Loucy (cell line): ENCODE measurements around the gene TIMM10.

Source experiments
- H2AFZ ChIP-seq: fragments of 200-600 bp; sonication (generic); 2 replicates; pipeline ENCODE4 v1.6.0; 2016; ENCODE audit warnings: antibody characterized with exemption, mild to moderate bottlenecking, low read length, moderate library complexity
- H3F3A ChIP-seq: fragments of 200-600 bp; 2 replicates; pipeline ENCODE4 v1.6.0; 2016; ENCODE audit warnings: antibody characterized with exemption, low read depth, mild to moderate bottlenecking
- H3K27me3 ChIP-seq: fragments of 200-600 bp; sonication (generic); 2 replicates; pipeline ENCODE4 v1.6.1; 2014; ENCODE audit warnings: low read length, mild to moderate bottlenecking; ENCODE audit not compliant: insufficient read depth, poor library complexity, severe bottlenecking
- H3K36me3 ChIP-seq: fragments of 200-600 bp; sonication (generic); 2 replicates; pipeline ENCODE4 v1.6.1; 2016; ENCODE audit warnings: low read length; ENCODE audit not compliant: insufficient read depth
- H3K4me1 ChIP-seq: fragments of 200-600 bp; sonication (generic); 2 replicates; pipeline ENCODE4 v1.5.1; 2014; ENCODE audit warnings: low read length, mild to moderate bottlenecking; ENCODE audit not compliant: insufficient read depth, poor library complexity, severe bottlenecking
- H3K4me2 ChIP-seq: fragments of 200-600 bp; sonication (generic); 2 replicates; pipeline ENCODE4 v1.6.0; 2014; ENCODE audit warnings: antibody characterized with exemption, low read length, low read depth, mild to moderate bottlenecking; ENCODE audit not compliant: poor library complexity, severe bottlenecking
- H3K4me3 ChIP-seq: fragments of 200-600 bp; sonication (generic); 2 replicates; pipeline ENCODE4 v1.5.1; 2014; ENCODE audit warnings: low read length, mild to moderate bottlenecking, mixed read lengths; ENCODE audit not compliant: poor library complexity, severe bottlenecking
- H3K79me2 ChIP-seq: fragments of 200-600 bp; sonication (generic); 2 replicates; pipeline ENCODE4 v1.6.1; 2014; ENCODE audit warnings: low read length; ENCODE audit not compliant: insufficient read depth
- H3K9ac ChIP-seq: fragments of 200-600 bp; sonication (generic); 2 replicates; pipeline ENCODE4 v1.6.0; 2014; ENCODE audit warnings: mild to moderate bottlenecking, low read depth, low read length, moderate library complexity; ENCODE audit not compliant: poor library complexity, severe bottlenecking
- H3K9me2 ChIP-seq: fragments of 200-600 bp; sonication (generic); replicated peaks from 2 replicates; pipeline ENCODE4 v1.6.1; 2016; ENCODE audit warnings: low read depth, low read length, mixed read lengths
- H3K9me3 ChIP-seq: fragments of 200-600 bp; sonication (generic); 2 replicates; pipeline ENCODE4 v1.6.1; 2014; ENCODE audit warnings: mild to moderate bottlenecking, antibody characterized with exemption, low read length, low read depth; ENCODE audit not compliant: insufficient read depth
- H4K20me1 ChIP-seq: fragments of 200-600 bp; sonication (generic); 2 replicates; pipeline ENCODE4 v1.6.0; 2014; ENCODE audit warnings: antibody characterized with exemption, low read length, mild to moderate bottlenecking; ENCODE audit not compliant: insufficient read depth, poor library complexity, severe bottlenecking
- EZH2phosphoT487 ChIP-seq: fragments of 200-600 bp; IDR thresholded peaks from 2 replicates; pipeline ENCODE4 v1.6.1; 2018; ENCODE audit warnings: antibody characterized with exemption, mild to moderate bottlenecking, moderate library complexity, borderline replicate concordance
- TF ChIP-seq, protein P1 (sequence below): fragments of 200-600 bp; sonication (generic); conservative IDR thresholded peaks from 2 replicates; pipeline ENCODE4 v1.5.1; 2014; ENCODE audit warnings: mild to moderate bottlenecking, antibody characterized with exemption, low read length

The TIMM10 gene

DNA sequence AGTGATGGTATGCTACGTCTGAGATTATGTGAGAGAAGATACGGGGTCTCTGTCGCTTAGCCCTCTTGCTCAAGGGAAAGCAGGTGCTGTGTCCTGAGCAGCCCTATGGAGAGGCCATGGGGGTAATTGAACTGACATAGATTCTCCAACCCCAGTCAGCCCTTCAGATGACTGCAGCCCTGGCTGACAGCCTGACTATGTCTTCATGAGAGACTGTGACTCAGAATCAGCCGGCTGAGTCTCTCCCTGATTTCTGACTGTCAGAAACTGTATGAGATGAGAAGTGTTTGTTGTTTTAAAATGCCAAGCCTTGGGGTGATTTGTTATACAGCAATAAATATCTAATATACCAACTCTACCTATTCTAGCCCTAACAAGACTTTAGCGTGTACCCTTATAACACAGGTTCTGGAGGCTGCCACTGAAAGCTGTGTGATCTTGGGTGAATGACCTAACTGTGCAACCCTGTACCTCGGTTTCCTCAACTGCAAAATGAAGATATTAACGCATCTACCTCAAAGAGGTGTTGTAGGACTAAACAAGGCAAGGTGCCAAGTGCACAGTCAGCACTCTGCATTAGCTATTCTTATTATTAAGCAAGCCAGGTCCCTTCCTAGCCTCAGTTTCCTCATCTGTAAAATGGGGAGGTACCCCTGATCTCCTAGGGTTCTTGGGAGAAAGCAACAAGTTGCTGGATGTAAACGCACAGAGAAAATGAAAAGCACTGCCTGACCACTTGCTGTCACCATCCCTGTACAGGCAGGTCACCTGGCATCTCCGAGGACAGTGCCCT lies 39.9 kb downstream of the TIMM10 start:
- Histone ChIP-seq H3F3A (no peaks in the 10 kb centered on the region), H3K9me3 (no peaks in the 10 kb centered on the region), H3K9ac (no peak overlapping the region), H3K4me1 (no peaks in the 10 kb centered on the region), H3K4me3 (no peak overlapping the region), H2AFZ (no peak overlapping the region), H3K9me2 (no peaks in the 10 kb centered on the region), H3K27me3 (no peaks in the 10 kb centered on the region), H3K79me2 (no peaks in the 10 kb centered on the region), H3K36me3 (peaks cover 39% of the 10 kb centered on the region; the same call in 1 of the 2 replicates), H4K20me1 (no peaks in the 10 kb centered on the region), H3K4me2 (no peak overlapping the region)
- no peak for TF ChIP-seq EZH2phosphoT487
- TF ChIP-seq, protein P1, sequence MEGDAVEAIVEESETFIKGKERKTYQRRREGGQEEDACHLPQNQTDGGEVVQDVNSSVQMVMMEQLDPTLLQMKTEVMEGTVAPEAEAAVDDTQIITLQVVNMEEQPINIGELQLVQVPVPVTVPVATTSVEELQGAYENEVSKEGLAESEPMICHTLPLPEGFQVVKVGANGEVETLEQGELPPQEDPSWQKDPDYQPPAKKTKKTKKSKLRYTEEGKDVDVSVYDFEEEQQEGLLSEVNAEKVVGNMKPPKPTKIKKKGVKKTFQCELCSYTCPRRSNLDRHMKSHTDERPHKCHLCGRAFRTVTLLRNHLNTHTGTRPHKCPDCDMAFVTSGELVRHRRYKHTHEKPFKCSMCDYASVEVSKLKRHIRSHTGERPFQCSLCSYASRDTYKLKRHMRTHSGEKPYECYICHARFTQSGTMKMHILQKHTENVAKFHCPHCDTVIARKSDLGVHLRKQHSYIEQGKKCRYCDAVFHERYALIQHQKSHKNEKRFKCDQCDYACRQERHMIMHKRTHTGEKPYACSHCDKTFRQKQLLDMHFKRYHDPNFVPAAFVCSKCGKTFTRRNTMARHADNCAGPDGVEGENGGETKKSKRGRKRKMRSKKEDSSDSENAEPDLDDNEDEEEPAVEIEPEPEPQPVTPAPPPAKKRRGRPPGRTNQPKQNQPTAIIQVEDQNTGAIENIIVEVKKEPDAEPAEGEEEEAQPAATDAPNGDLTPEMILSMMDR, result no peak

DNA sequence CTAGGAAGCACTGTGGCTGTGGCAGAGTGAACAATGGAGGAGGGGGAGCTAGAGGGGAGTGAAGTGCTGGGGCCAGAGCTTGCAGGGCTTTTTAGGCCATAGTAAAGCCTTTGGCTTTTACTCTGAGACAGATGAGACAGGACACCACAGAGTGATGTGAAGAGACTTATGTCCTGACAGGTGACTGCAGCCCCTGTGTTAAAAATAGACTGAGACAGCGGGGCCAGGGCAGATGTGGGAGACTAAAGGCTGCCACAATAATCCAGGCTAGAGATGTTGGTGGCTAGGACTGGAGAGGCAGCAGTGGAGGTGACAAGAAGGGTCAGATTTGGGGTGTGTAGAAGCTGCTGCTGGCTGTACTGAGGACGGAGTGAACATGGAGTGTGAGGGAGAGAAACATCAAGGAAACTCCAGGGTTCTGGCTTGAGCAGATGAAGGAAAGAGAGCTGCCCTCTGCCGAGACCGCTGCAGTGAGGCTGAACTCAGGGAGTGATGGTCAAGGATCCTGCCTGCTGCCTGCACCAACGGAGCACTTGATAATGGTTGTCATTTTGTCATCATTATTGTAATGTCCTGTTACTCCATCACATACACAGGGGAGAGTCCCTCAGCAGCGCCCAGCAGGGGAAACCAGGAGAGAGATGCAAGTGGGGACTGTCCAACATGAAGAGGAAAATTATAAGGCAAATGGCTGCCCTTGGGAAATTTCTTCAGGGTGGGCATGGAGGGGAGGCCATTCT lies 42.5 kb downstream of the TIMM10 start:
- Histone ChIP-seq H3K4me2 (no peak overlapping the region), H3K9me2 (no peaks in the 10 kb centered on the region), H2AFZ (no peak overlapping the region), H3K4me1 (no peaks in the 10 kb centered on the region), H3K4me3 (no peak overlapping the region), H3K27me3 (no peaks in the 10 kb centered on the region), H4K20me1 (no peaks in the 10 kb centered on the region), H3F3A (no peaks in the 10 kb centered on the region), H3K36me3 (peaks cover 47% of the 10 kb centered on the region; the same call in 1 of the 2 replicates), H3K79me2 (no peaks in the 10 kb centered on the region), H3K9ac (no peak overlapping the region), H3K9me3 (no peaks in the 10 kb centered on the region)
- TF ChIP-seq, protein P1, result no peak

- no peak overlapping the region for H3K9ac ChIP-seq
- no peaks in the 10 kb centered on the region for H3K27me3 ChIP-seq
- H4K20me1 ChIP-seq, result no peaks in the 10 kb centered on the region
- H3K4me1 ChIP-seq, result peaks cover 4% of the 10 kb centered on the region
- H3K4me2 ChIP-seq, result no peak overlapping the region
- no peaks in the 10 kb centered on the region for H3K79me2 ChIP-seq
- no peaks in the 10 kb centered on the region for H3K9me2 ChIP-seq
- H3K4me3 ChIP-seq, result no peak overlapping the region
- H3K9me3 ChIP-seq, result no peaks in the 10 kb centered on the region
- no peaks in the 10 kb centered on the region for H3F3A ChIP-seq
- H3K36me3 ChIP-seq, result peaks cover 47% of the 10 kb centered on the region; the same call in 1 of the 2 replicates
- no peak overlapping the region for H2AFZ ChIP-seq
- no peak for TF ChIP-seq EZH2phosphoT487
- TF ChIP-seq, protein P1, result no peak
These were observed 43.4 kb downstream of the TIMM10 start for GRCh38 chr11:57487021-57487778.
